Camera-type eye (tissue), 1 donor: ENCODE data around the gene TMEM17. TPM values are rescaled to one million over a fixed set of nuclear protein-coding genes. Genes with fewer than 3 reads are reported as not detected.

Source experiments
- total RNA-seq: library from RNA; depleted of rRNA; stranded (reverse); fragments of >200 nt; gene quantifications from one replicate; pipeline ENCODE4 v1.2.3, GENCODE V29; 2014

TMEM17 gene, protein sequence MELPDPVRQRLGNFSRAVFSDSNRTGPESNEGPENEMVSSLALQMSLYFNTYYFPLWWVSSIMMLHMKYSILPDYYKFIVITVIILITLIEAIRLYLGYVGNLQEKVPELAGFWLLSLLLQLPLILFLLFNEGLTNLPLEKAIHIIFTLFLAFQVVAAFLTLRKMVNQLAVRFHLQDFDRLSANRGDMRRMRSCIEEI
- 6.0 TPM for total RNA-seq

DNA sequence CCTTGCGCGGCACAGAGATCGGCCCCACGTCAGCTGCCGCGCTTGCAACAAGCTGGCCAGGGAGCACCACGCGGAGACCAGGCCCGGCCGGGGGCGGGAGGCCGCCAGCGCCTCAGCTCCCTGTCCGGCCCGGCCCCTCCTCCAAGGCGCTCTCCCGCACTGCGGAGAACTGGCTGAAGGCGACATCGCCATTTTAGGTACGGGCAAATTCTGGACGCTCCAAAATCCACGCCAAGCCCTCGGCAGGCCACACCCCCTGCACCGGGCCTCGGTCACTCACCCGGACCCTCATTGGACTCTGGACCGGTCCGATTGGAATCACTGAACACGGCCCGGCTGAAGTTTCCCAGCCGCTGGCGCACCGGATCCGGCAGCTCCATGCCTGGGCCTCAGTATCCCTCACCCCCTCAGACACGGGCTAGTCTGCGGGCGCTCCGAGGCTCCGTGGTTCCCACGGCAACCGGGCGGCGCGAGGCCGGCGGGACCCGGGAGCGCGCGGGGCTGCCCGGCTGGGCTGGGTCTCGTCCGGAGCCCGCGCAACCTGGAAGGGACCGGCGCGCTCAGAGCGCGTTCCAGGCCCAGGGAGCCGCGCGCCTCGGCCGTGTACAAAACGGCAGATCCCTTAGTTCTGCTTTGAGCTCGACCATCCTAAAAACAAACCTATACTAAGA lies at the start of gene TMEM17:
Gene TMEM17 (minus strand): TSS at position 446 of the 671 bp plus-strand sequence. CDS start 66 bp downstream, at position 380.

Other genes starting within 250 kb of the TMEM17 start
- 147 TPM for gene EHBP1, start 199.5 kb upstream of the TMEM17 start, total RNA-seq